GM21447 (cell line): ENCODE results near the gene SH3RF1.
"Not testable (repeated sequence)": the region's sequence is repeated elsewhere in the genome, so short reads cannot be mapped to it uniquely, and the experiment has no call there.

Experiments
- ATAC-seq: cut with Tn5 transposase; IDR thresholded peaks from one replicate; pipeline ENCODE4 v1.9.1; 2021; ENCODE audit not compliant: unreplicated experiment

Gene SH3RF1

GRCh38 chr4:169270810-169271691, at the start of gene SH3RF1:
Gene SH3RF1 (minus strand): TSS chr4:169270956. CDS start chr4:169269212, 1,744 bp downstream.
- ATAC-seq, result peak; percentile 57

- ATAC-seq, result no peak
Measured at GRCh38 chr4:169315530-169316343, 45.0 kb upstream of the SH3RF1 start.

DNA sequence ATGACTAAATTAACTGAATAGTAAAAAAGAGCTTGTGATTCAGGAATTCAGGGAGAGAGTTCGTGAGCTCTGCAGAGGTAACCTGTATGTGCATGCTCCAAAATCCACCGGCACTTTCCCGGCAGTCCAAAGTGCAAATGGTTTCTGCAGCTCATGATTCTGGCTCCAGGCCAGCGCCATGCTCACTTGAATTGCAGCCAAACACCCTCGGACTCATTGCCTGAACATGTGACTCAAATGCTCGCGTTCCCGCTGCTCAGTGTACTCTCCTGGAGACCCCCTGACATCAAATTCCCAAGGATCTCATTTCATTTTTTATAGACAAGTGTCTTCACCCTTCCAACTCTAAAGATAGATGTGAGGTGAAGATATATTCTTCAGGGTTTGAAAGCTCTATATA, 44.1 kb upstream of the SH3RF1 start:
- ATAC-seq, result no peak

- ATAC-seq, result no peak
Measured at GRCh38 chr4:169313732-169314131, 43.0 kb upstream of the SH3RF1 start.

GRCh38 chr4:169312690-169313422, 42.1 kb upstream of the SH3RF1 start:
- no peak for ATAC-seq

GRCh38 chr4:169311643-169312365, 41.0 kb upstream of the SH3RF1 start:
- ATAC-seq, result peak; percentile 89

DNA sequence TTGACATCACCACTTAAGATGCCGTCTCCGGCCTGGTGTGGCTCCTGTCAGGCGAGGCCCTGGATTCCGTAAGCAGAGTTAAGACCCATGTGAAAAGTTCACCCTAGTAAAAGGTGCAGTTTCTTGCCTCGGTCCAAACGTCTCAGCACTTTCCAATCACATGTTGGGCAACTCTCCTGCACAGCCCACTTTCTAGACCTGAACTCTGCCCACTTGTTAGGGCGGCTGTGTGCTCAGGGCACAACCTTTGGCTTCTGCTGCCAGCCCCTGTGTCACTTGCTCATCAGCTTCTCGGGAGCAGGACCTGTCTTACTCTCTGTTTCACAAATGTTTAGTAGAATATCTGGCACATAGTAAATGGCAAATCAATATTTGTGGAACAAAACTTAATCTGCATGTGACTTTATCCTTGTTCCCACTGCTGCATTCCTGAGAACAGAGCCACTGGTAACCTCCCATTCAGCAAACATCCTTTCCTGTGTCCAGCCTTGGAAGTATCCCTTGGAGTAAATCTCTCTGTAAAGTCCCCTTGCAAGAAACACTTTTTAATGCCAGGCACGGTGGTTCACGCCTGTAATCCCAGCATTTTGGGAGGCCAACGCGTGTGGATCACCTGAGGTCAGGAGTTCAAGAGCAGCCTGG, 38.7 kb upstream of the SH3RF1 start:
- ATAC-seq, result no peak

- ATAC-seq, result no peak
Measured at GRCh38 chr4:169307576-169307975, 36.8 kb upstream of the SH3RF1 start.

DNA sequence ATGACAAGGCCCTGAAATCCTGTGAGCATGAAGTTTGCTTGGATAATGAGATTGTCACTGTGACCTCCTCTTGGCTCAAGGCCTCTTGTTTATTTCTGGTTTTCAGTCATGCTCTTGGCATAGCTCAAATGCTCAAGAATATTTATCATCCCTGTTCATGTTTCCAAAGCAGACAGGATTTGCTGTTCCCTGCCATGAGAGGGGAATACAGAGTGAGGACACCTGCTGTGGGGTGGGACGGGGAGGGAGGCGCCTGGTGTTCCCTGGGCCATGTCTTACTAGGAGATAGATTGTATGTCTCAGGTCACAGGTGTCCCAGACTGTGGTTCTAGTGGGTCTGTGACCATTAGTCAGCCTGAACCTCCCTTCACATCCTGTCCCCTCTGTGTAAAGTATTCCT, 34.9 kb upstream of the SH3RF1 start:
- no peak for ATAC-seq

- no peak for ATAC-seq
Measured at GRCh38 chr4:169305173-169305572, 34.4 kb upstream of the SH3RF1 start.

DNA sequence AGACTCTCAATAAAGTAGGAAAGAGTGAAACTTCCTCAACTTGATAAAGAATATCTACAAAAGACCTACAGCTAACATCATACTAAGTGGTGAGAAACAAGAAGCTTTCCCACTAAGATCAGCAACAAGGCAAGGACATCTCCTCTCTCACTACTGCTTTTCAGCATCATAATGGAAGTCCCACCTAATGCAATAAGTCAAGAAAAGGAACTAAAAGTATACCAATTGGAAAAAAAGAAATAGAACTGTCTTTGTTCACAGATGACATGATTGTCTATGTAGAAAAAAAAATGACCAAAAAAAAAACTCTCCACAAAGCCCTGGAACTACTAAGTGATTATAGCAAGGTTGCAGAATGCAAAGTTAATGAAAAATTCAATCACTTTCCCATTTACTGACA, 25.1 kb upstream of the SH3RF1 start:
- peak; percentile 24 for ATAC-seq

DNA sequence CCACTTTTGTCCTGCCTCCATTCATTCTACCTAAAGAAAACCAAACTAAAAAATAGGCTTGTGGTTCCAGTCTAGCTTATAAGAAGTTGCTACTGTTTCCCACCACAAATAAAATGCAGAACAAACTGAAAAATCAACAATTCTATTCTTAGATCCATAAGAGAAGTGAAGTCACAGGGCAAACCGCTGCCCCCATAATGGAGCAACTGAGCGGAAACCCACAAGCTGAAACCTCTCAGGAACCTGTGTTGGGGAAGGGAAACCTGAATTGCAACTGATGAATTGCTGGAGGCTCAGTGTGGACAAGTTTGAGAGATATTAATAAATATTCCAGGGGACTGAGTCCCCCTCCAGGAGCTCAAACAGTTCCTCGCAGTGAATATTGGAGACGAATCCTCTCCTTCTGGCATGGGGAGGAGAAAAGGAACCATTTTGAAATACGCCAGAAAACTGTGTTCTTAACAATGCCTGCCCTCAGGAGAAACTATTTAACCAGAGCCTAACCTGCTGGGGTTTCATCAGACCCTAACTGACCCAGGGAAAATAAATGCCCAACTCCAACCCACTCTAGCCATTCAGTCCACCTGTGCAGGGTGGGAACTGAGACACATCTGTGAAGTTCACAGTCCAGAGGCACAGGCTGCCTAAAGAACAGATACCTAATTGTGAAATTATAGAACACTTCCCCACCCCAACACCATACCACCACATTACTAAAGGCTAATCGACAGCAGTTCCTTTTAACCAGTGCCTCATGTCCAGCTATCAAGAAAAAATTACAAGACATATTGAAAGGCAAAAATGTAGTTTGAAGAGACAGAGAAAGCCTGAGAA, 22.8 kb upstream of the SH3RF1 start:
- peak; percentile 88 for ATAC-seq

DNA sequence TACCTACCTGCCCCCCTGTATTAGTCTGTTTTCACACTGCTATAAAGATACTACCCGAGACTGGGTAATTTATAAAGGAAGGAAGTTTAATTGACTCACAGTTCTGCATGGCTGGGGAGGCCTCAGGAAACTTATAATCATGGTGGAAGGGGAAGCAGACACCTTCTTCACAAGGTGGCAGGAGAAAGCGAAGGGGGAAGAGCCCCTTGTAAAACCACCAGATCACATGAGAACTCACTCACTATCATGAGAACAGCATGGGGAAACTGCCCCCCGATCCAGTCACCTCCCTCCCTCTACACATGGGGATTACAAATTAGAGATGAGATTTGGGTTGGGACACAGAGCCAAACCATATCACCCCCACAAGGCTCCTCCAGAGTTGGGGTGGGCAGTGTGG, 17.2 kb upstream of the SH3RF1 start:
- not testable (repeated sequence) for ATAC-seq

DNA sequence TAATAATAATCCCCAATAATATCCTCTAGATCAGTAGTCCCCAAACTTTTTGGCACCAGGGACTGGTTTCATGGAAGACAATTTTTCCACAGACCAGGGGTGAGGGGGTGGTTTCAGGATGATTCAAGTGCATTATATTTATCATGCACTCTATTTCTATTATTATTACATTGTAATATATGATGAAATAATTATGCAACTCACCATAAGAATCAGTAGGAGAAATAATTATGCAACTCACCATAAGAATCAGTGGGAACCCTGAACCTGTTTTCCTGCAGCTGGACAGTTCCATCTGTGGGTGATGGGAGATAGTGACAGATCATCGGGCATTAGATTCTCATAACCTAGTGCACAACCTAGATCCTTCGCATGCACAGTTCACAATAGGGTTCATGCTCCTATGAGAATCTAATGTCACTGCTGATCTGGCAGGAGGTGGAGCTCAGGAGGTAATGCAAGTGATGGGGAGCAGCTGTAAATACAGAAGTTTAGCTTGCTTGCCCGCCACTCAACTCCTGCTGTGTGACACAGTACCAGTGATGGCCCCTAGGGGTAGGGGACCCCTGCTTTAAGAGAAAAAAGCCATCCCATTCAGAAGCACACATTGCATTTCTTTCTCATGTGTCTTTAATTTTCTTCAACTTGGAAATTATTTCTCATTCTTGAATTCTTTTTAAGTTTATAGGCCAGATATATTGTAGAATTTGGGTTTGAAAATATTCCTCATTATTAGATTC, 16.0 kb upstream of the SH3RF1 start:
- no peak for ATAC-seq

- ATAC-seq, result no peak
Measured at GRCh38 chr4:169283114-169283509, 12.4 kb upstream of the SH3RF1 start.

- no peak for ATAC-seq
Measured at GRCh38 chr4:169282429-169283113, 11.8 kb upstream of the SH3RF1 start.

DNA sequence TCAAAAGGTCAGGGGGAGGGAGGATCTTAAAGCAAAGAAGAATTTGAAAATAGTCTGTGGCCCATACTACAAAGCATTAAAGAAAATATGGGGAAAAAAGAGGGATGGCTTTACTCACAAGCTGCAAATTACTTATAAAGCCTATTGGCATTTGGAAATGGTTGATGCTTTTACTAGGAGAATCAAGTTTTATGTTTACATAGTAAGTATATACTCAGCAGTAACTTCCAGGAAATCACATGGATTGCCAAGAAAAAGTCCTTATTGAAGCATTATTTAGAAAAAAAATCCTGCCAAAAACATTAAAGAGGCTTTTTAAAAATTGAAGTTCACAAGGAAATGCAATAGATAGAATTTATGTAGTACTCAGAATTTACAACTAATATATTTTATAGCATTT, 8.4 kb upstream of the SH3RF1 start:
- no peak for ATAC-seq

DNA sequence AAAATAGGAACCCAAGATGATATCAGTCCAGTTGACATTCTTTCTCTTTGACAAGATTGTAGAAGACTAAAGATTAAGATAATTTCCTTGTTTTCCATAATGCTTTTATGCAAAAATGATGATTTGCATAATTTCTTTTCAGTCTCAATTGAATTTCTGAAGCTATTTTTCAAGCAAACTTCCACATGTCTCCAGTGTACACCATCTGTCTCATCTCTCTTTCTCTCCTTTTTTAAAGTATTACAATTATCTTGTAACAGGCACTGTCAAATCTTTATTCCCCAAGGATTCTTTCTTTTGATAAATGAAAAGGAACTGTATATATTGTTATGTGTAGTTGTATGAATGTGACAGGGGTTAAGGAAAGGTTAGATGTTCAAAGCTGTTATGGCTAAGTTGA, 7.9 kb upstream of the SH3RF1 start:
- no peak for ATAC-seq
